Stimulated activated naive CD8-positive, alpha-beta T cell treated with anti-CD3 and anti-CD28 coated beads, Interleukin-15, Interleukin-2, amounts not matched to agents 100 ng/mL and 50 ng/mL, for 24 hours (primary cell): ENCODE results near the gene CYBRD1.
A peak's percentile ranks its signal among the peaks of the same experiment; 100 is the strongest.

Experiments
- H3K27ac Mint-ChIP-seq: one replicate; pipeline ENCODE4 v1.8.0; 2021; ENCODE audit warnings: mild to moderate bottlenecking, mixed read lengths
- H3K27me3 Mint-ChIP-seq: one replicate; pipeline ENCODE4 v1.8.0; 2021; ENCODE audit warnings: mixed read lengths
- H3K36me3 Mint-ChIP-seq: one replicate; pipeline ENCODE4 v1.8.0; 2021; ENCODE audit warnings: low read depth, mixed read lengths
- H3K4me1 Mint-ChIP-seq: one replicate; pipeline ENCODE4 v1.8.0; 2021; ENCODE audit warnings: low read depth, mixed read lengths
- H3K4me3 Mint-ChIP-seq: one replicate; pipeline ENCODE4 v1.8.0; 2021; ENCODE audit warnings: mild to moderate bottlenecking, mixed read lengths
- H3K9me3 Mint-ChIP-seq: one replicate; pipeline ENCODE4 v1.8.0; 2021; ENCODE audit warnings: mixed read lengths

Gene CYBRD1

DNA sequence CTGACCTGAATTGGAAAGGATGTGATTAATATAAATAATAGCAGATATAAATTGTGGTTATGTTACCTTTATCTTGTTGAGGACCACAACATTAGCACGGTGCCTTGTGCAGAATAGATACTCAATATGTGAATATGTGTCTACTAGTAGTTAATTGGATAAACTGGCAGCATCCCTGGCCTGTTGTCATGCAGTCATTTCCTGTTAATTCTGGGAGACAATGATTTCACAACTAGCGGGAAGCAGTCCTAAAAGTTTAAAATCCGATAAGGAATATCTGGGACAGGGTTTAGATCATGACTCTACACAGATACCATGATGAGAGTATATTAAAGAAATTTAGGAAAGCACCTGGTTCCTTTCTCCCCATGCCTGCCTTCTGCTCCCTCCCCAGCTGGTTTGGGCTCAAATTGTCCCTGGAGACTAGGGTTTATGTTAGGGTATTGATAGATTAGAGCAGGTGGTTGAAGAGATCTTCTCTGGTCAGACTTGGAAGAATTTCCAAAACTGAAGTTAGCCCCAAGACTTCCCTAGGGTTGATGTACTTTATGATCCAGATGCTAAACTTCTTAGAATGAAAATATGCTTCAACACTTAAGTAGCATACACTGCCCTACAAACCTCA, 32.8 kb downstream of the CYBRD1 start:
- H3K36me3 Mint-ChIP-seq: no peaks in the 10 kb centered on the region
- no peak overlapping the region for H3K27ac Mint-ChIP-seq
- no peaks in the 10 kb centered on the region for H3K27me3 Mint-ChIP-seq
- no peak overlapping the region for H3K4me3 Mint-ChIP-seq
- no peaks in the 10 kb centered on the region for H3K9me3 Mint-ChIP-seq
- H3K4me1 Mint-ChIP-seq: no peaks in the 10 kb centered on the region

DNA sequence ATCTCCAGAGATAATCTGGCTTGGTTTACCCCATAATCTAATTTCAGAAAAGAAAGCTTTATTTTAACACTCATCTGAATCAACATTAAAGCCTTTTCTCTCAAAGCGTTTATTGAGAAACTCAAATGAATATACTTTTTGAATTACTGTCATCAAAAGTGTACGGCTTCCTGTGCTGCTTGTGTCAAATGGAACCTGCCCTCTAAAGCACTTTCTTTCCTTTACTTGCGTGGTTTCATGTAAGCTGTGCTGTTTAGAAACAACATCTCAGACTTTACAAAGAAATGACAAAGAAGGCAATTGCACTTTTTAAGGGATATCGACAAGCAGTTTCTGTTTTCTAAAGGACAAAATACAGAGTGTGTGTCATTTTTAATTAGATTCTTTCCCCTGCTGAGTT, 35.1 kb downstream of the CYBRD1 start:
- H3K27me3 Mint-ChIP-seq: no peaks in the 10 kb centered on the region
- H3K4me3 Mint-ChIP-seq: no peak overlapping the region
- no peak overlapping the region for H3K27ac Mint-ChIP-seq
- H3K9me3 Mint-ChIP-seq: no peaks in the 10 kb centered on the region
- no peaks in the 10 kb centered on the region for H3K36me3 Mint-ChIP-seq
- no peaks in the 10 kb centered on the region for H3K4me1 Mint-ChIP-seq

DNA sequence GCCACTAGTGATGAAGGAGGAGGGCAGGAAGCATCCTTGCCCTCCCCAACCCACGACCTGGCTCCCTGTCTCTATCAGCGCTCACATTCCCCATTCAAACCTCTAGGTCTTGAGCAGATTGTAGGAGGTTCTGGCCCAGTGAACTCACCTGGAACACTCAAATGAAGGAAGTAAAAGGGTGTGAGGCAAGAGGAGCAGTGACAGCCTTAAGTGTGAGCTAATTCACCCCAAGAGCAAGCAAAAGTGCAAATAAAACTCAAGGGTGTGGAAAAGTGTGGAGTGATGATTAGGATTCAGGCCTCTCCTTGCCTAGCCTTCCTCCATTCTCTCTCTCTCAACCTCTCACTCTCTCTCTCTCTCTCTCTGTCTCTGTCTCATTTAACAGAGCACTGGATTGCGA, 41.0 kb downstream of the CYBRD1 start:
- Mint-ChIP-seq H3K27me3 (peaks cover 3% of the 10 kb centered on the region), H3K9me3 (no peaks in the 10 kb centered on the region), H3K4me1 (no peaks in the 10 kb centered on the region), H3K27ac (no peak overlapping the region), H3K36me3 (no peaks in the 10 kb centered on the region), H3K4me3 (no peak overlapping the region)

DNA sequence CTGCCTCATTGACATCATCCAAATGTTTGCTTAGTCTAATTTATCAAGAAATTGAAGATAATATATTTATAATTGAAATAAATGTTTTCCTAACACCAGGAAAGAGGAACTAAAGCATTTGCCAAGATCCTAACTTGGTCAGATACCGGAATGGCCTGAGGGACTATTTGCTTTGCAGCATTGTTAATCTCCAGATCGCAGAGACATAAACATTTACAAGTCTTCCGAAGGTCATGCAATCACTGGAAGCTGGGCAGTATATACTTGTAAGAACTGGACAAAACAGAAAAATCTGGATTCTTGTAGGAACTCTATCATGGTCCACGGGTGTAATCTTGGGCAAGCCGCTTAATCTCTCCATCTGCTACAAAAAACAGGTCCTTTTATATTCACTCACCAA, 42.2 kb downstream of the CYBRD1 start:
- H3K36me3 Mint-ChIP-seq: no peaks in the 10 kb centered on the region

DNA sequence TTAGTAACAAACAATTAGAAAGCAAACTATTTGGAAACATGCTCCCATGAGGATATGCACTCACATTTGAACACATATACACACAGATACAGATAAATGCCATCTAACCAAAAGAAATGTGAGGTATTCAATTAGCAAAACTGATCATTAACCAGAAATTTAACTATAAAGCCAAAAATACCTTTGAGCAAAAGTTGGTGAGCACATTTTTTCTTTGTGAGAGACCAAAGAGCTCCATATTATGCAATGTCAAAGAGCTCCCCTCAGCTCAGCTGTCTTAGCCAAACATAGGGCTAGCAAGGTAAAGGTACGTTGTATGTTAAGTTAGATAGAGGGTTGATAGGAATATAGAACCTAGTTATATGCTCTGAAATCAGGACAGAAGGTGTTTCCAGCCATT, 43.8 kb downstream of the CYBRD1 start:
- H3K4me1 Mint-ChIP-seq: no peaks in the 10 kb centered on the region
- no peak overlapping the region for H3K27ac Mint-ChIP-seq
- H3K9me3 Mint-ChIP-seq: no peaks in the 10 kb centered on the region
- no peak overlapping the region for H3K4me3 Mint-ChIP-seq
- no peaks in the 10 kb centered on the region for H3K36me3 Mint-ChIP-seq
- H3K27me3 Mint-ChIP-seq: peaks cover 3% of the 10 kb centered on the region

More for the DNA sequence above, 42.2 kb downstream of the CYBRD1 start:
- Mint-ChIP-seq H3K27ac (no peak overlapping the region), H3K4me3 (no peak overlapping the region), H3K4me1 (no peaks in the 10 kb centered on the region), H3K27me3 (peaks cover 3% of the 10 kb centered on the region), H3K9me3 (no peaks in the 10 kb centered on the region)

DNA sequence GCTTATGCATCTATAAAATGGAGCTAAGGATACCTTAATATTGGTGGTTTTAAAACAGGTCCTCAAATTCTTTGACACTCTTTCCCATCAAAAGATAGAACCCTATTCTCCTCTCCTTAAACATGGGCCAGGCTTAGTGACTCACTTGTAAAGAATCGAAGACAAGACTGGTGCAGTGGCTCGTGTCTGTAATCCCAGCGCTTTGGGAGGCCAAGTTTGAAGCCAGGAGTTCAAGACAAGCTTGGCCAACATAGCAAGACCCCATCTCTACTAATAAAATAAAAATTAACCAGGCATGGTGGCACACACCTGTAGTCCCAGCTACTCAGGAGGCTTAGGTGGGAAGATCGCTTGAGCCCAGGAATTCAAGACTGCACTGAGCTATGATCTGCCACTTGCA, 44.5 kb downstream of the CYBRD1 start:
- no peaks in the 10 kb centered on the region for H3K36me3 Mint-ChIP-seq
- no peaks in the 10 kb centered on the region for H3K9me3 Mint-ChIP-seq
- no peak overlapping the region for H3K27ac Mint-ChIP-seq
- no peak overlapping the region for H3K4me3 Mint-ChIP-seq
- H3K4me1 Mint-ChIP-seq: no peaks in the 10 kb centered on the region
- H3K27me3 Mint-ChIP-seq: peaks cover 3% of the 10 kb centered on the region

DNA sequence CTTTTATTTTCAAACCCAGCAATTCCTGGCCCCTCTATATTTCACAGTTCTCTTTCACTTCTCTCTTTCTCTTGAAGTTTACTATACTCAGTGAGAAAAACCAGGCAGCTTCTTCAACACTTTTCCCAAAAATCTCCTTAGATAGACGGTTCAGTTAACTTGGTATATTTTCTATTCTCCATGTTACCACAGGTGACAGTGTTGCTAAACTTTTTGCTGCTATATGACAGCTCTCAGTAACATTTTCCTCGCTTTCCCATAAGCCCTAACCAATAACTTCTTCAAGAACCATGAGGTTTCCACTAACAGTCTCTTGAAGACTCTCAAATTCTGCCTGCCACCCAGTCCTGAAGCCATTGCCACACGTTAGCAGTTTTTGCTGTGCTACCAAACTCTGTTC, 45.8 kb downstream of the CYBRD1 start:
- Mint-ChIP-seq H3K4me1 (no peaks in the 10 kb centered on the region), H3K27ac (no peak overlapping the region), H3K4me3 (no peak overlapping the region), H3K9me3 (no peaks in the 10 kb centered on the region), H3K36me3 (no peaks in the 10 kb centered on the region), H3K27me3 (peaks cover 3% of the 10 kb centered on the region)

DNA sequence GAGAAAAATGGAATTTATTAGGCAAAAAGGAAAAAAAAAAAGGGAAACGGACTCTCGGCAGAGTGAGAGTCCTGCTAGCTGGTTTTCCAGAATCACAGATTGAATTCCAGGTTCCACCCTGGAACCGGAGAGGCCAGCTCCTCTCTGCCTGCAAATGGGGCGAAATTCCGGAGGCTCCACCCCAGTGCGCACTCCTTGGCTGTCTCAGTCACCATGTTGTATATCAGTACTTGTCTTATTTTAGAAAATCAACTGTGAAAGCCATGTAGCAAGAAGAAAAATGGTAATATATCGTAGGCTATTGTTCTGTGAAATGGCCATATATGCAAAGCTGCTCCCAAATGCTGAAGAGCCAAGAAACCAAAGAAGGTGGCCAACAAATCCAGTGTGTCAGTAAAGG, 49.4 kb downstream of the CYBRD1 start:
- Mint-ChIP-seq H3K4me3 (no peak overlapping the region), H3K4me1 (peaks cover 6% of the 10 kb centered on the region), H3K27ac (no peak overlapping the region), H3K36me3 (no peaks in the 10 kb centered on the region), H3K9me3 (no peaks in the 10 kb centered on the region), H3K27me3 (no peaks in the 10 kb centered on the region)

DNA sequence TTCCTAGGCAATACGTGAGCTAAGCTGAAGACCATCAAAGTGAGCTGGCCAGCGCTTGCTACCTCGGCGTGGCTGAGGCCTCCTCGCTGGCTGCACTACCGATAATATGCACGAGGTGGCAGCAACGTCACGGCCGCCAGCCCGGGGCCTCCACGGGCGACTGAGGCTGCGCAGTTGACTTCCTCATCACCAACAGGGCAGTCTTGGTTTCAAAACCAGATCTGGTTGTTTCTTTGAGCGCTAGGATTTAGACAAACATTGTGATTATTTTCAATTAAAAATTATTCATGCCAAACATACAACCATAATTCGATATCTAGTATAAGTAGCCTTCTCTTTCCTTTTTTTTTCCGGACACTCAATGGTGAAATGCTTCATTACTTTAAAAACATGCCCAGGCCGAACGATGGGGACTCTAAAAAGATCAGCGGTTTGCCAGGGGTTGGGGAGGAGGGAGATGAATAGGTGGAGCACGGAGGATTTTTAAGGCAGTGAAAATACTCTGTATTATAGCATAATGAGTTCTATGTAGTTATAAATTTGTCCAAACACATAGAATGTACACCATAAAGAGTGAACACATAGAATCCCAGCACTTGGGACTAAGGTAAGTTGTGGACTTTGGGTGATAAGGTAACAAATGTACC, 52.0 kb downstream of the CYBRD1 start:
- Mint-ChIP-seq H3K4me3 (no peak overlapping the region), H3K27me3 (no peaks in the 10 kb centered on the region), H3K36me3 (no peaks in the 10 kb centered on the region), H3K27ac (peak overlapping the region; percentile 36), H3K4me1 (peaks cover 6% of the 10 kb centered on the region), H3K9me3 (no peaks in the 10 kb centered on the region)

DNA sequence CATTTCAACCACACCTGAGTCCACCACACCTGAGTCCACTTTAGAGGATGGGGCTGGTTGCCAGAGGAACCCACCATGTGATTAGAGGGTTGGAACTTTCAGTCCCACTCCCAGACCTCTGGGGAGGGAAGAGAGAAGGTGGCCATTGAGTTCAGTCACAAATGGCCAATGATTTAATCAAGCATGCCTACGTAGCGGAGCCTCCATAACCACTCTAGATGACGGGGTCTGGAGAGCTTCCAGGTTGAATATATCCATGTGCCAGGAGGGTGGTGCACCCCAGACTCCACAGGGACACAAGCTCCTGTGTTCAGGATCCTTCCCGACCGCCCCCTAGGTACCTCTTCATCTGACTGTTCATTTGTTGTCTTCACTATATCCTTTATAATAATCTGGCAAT, 53.3 kb downstream of the CYBRD1 start:
- H3K27ac Mint-ChIP-seq: no peak overlapping the region
- H3K4me3 Mint-ChIP-seq: no peak overlapping the region
- no peaks in the 10 kb centered on the region for H3K9me3 Mint-ChIP-seq
- peaks cover 6% of the 10 kb centered on the region for H3K4me1 Mint-ChIP-seq
- H3K27me3 Mint-ChIP-seq: no peaks in the 10 kb centered on the region
- H3K36me3 Mint-ChIP-seq: no peaks in the 10 kb centered on the region

DNA sequence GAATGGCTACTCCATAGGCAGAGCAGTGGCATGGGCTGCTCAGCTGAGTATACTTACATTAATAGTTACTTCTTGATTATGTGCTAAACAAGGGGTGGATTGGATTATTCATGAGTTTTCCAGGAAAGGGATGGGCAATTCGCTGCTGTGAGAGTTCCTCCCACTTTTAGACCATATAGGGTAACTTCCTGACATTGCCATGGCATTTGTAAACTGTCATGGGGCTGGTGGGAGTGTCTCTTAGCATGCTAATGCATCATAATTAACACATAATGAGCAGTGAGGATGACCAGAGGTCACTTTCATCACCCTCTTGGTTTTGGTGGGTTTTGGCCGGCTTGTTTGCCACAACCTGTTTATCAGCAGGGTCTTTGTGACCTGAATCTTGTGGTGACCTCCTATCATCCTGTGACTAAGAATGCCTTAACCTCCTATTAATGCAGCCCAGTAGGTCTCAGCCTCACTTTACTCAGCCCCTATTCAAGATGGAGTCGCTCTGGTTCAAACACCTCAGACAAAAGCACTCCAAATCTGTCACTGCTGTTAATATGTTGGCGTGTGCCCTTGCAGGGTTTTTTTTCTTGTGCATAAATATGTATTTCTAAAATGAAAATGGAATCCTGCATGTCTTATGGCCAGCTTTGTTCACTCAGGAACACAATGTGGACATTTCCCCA, 56.0 kb downstream of the CYBRD1 start:
- H3K27me3 Mint-ChIP-seq: peaks cover 5% of the 10 kb centered on the region
- no peaks in the 10 kb centered on the region for H3K36me3 Mint-ChIP-seq

DNA sequence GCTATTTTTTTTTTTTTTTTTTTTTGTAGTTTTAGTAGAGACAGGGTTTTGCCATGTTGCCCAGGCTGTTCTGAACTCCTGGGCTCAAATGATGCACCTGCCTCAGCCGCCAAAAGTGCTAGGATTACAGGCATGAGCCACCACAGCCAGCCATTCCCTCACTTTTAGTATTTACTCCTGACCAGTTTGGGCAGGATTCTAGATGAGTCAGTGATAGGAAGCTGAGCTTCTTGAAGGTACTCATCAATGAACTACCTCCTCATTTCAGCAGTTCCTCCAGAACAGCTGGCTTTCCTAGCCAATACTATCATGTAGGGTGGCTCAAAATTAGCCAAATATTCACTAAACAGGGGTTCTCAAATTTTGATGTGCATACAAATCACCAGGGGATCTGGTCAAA, 57.2 kb downstream of the CYBRD1 start:
- H3K9me3 Mint-ChIP-seq: no peaks in the 10 kb centered on the region
- H3K4me1 Mint-ChIP-seq: peaks cover under 1% of the 10 kb centered on the region
- H3K4me3 Mint-ChIP-seq: no peak overlapping the region
- H3K27ac Mint-ChIP-seq: no peak overlapping the region
- H3K27me3 Mint-ChIP-seq: peaks cover 7% of the 10 kb centered on the region
- H3K36me3 Mint-ChIP-seq: no peaks in the 10 kb centered on the region

More for the DNA sequence above, 56.0 kb downstream of the CYBRD1 start:
- no peak overlapping the region for H3K27ac Mint-ChIP-seq
- no peak overlapping the region for H3K4me3 Mint-ChIP-seq
- H3K9me3 Mint-ChIP-seq: no peaks in the 10 kb centered on the region
- peaks cover 6% of the 10 kb centered on the region for H3K4me1 Mint-ChIP-seq

DNA sequence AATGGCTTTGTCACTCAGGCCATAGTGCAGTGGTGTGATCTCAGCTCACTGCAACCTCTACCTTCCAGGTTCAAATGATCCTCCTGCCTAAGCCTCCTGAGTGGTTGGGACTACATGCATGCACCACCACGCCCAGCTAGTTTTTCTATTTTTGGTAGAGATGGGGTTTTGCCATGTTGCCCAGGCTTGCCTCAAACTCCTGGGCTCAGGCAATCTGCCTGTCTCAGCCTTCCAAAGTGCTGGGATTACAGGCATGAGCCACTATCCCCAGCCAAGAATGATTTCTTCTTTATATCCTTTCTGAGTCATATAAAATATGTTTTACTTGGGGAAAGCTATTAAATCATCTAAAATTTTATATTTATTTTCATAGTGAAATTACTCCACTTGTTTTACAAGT, 61.3 kb downstream of the CYBRD1 start:
- Mint-ChIP-seq H3K36me3 (no peaks in the 10 kb centered on the region), H3K4me1 (no peaks in the 10 kb centered on the region), H3K27me3 (peaks cover 14% of the 10 kb centered on the region), H3K27ac (no peak overlapping the region), H3K4me3 (no peak overlapping the region), H3K9me3 (no peaks in the 10 kb centered on the region)

DNA sequence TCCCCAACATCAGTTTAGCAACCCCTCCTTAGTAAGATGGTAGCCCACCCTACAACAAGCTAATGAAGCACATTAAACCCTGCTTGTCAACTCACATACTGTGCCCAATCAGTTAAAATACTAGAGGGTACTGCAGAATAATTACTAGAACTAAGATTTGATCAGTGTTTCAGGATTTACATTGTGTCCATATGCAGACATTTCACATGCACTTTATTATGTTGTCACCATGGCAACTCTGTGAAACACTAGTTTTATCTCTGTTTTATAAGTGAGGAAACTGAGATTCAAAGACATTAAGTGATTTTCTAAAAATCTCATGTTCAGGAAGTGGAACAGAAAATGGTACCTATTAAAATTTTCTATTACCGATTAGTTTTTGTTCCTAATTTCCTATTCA, 61.7 kb downstream of the CYBRD1 start:
- Mint-ChIP-seq H3K4me3 (no peak overlapping the region), H3K36me3 (no peaks in the 10 kb centered on the region), H3K27ac (no peak overlapping the region), H3K9me3 (no peaks in the 10 kb centered on the region), H3K27me3 (peaks cover 14% of the 10 kb centered on the region), H3K4me1 (no peaks in the 10 kb centered on the region)

DNA sequence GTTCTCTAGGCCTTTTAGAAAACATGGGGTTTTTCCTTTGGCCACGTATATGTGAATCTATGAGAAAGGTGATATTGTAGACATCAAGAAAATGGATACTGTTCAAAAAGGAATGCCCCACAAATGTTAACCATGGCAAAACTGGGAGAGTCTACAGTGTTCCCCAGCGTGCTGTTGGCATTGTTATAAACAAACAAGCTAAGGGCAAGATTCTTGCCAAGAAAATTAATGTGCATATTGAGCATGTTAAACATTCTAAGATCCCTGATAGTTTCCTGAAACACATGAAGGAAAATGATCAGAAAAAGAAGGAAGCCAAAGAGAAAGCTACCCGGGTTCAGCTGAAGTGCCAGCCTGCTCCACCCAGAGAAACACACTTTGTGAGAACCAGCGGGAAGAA, 64.9 kb downstream of the CYBRD1 start:
- no peak overlapping the region for H3K4me3 Mint-ChIP-seq
- H3K36me3 Mint-ChIP-seq: no peaks in the 10 kb centered on the region
- no peak overlapping the region for H3K27ac Mint-ChIP-seq
- peaks cover 19% of the 10 kb centered on the region for H3K27me3 Mint-ChIP-seq
- no peaks in the 10 kb centered on the region for H3K4me1 Mint-ChIP-seq
- no peaks in the 10 kb centered on the region for H3K9me3 Mint-ChIP-seq
